ENCODE measurements around the gene BCL7B. TPM values are rescaled to one million over a fixed set of nuclear protein-coding genes. Genes with fewer than 3 reads are reported as not detected.

BCL7B gene
- total and polyA plus RNA-seq, 2 of the 13 experiments (the other 11 are each of a cell fraction or from before 2014, with no cell fraction given) = 24.3 to 38.2 TPM

DNA sequence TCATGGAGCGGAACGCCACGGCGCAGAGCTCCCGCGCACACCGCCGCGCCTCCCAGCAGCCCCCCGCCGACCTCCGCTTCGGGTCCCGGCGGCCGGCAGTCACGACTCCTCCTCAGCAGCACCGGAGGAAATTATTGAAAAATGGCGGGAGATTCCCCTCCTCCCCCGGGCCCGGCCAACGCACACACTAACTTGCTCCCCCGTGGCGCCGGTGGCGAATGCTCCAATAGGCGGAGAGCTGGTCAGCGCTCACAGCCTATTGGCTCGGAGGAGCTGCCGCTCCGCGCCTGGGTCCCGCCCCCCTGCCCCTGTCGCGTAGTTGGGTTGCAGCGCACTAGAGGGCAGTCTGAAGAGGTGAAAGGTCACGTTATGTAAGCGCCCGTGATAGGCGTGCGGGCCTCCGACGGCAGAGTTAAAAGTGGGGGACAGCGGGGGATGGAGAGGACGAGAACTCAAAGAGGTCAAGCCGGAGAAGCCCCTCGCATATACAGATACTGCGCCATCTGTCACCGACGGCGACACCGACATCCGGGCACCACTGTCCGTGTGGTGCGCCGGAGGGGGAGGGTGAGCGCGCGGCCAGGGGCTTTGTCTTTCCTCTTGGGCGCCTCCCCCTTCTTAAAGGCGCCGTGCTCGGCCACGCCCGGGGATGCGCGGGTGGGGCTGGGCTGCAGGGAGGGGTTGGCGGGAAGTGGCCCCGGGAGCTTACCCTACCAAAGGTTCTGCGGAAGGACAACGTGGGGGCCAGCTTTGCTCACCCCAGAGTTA lies 35.2 kb downstream of the BCL7B start, which contains the start of gene BAZ1B (continued):
- TF ChIP-seq, protein P1, sequence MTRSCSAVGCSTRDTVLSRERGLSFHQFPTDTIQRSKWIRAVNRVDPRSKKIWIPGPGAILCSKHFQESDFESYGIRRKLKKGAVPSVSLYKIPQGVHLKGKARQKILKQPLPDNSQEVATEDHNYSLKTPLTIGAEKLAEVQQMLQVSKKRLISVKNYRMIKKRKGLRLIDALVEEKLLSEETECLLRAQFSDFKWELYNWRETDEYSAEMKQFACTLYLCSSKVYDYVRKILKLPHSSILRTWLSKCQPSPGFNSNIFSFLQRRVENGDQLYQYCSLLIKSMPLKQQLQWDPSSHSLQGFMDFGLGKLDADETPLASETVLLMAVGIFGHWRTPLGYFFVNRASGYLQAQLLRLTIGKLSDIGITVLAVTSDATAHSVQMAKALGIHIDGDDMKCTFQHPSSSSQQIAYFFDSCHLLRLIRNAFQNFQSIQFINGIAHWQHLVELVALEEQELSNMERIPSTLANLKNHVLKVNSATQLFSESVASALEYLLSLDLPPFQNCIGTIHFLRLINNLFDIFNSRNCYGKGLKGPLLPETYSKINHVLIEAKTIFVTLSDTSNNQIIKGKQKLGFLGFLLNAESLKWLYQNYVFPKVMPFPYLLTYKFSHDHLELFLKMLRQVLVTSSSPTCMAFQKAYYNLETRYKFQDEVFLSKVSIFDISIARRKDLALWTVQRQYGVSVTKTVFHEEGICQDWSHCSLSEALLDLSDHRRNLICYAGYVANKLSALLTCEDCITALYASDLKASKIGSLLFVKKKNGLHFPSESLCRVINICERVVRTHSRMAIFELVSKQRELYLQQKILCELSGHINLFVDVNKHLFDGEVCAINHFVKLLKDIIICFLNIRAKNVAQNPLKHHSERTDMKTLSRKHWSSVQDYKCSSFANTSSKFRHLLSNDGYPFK (CRISPR knock-in tag; IDR thresholded peaks at IDR 0.05; ENCODE audit: borderline replicate concordance) = peak; percentile 77
- TF ChIP-seq ZNF879 (CRISPR knock-in tag; IDR thresholded peaks at IDR 0.05) = no peak
- peak; percentile 69; the same call in 1 of the 2 replicates for TF ChIP-seq ZNF878 (CRISPR knock-in tag; IDR thresholded peaks at IDR 0.05)
- no peak for TF ChIP-seq TCF7L2 (IDR thresholded peaks at IDR 0.05; ENCODE audit: low read depth, low read length)
- TF ChIP-seq SAP130 (CRISPR knock-in tag; IDR thresholded peaks at IDR 0.05; ENCODE audit: low read depth) = peak; percentile 79
- 0 out of 2 replicates have a peak, but pooled peaks have one; percentile 36 for TF ChIP-seq ZMAT3 (CRISPR knock-in tag; conservative IDR thresholded peaks at IDR 0.05)
- peak; percentile 85 for TF ChIP-seq NR2F2 (IDR thresholded peaks at IDR 0.05; ENCODE audit: borderline replicate concordance, low read depth)
- TF ChIP-seq, protein P2, sequence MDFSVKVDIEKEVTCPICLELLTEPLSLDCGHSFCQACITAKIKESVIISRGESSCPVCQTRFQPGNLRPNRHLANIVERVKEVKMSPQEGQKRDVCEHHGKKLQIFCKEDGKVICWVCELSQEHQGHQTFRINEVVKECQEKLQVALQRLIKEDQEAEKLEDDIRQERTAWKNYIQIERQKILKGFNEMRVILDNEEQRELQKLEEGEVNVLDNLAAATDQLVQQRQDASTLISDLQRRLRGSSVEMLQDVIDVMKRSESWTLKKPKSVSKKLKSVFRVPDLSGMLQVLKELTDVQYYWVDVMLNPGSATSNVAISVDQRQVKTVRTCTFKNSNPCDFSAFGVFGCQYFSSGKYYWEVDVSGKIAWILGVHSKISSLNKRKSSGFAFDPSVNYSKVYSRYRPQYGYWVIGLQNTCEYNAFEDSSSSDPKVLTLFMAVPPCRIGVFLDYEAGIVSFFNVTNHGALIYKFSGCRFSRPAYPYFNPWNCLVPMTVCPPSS (IDR thresholded peaks at IDR 0.05) = no peak
- TF ChIP-seq, protein P3, sequence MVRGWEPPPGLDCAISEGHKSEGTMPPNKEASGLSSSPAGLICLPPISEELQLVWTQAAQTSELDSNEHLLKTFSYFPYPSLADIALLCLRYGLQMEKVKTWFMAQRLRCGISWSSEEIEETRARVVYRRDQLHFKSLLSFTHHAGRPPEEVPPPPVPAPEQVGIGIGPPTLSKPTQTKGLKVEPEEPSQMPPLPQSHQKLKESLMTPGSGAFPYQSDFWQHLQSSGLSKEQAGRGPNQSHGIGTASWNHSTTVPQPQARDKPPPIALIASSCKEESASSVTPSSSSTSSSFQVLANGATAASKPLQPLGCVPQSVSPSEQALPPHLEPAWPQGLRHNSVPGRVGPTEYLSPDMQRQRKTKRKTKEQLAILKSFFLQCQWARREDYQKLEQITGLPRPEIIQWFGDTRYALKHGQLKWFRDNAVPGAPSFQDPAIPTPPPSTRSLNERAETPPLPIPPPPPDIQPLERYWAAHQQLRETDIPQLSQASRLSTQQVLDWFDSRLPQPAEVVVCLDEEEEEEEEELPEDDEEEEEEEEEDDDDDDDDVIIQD (CRISPR knock-in tag; IDR thresholded peaks at IDR 0.05; ENCODE audit: low read depth) = no peak
- TF ChIP-seq ZNF839 (CRISPR knock-in tag; IDR thresholded peaks at IDR 0.05; ENCODE audit: borderline replicate concordance) = peak; percentile 53; the same call in 1 of the 2 replicates
- no peak for TF ChIP-seq ZNF564 (CRISPR knock-in tag; IDR thresholded peaks at IDR 0.05)
- TF ChIP-seq, protein P4, sequence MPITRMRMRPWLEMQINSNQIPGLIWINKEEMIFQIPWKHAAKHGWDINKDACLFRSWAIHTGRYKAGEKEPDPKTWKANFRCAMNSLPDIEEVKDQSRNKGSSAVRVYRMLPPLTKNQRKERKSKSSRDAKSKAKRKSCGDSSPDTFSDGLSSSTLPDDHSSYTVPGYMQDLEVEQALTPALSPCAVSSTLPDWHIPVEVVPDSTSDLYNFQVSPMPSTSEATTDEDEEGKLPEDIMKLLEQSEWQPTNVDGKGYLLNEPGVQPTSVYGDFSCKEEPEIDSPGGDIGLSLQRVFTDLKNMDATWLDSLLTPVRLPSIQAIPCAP (CRISPR knock-in tag; IDR thresholded peaks at IDR 0.05; ENCODE audit: low read depth) = no peak
- no peak for TF ChIP-seq CHCHD3 (CRISPR knock-in tag; IDR thresholded peaks at IDR 0.05)
- TF ChIP-seq, protein P5, sequence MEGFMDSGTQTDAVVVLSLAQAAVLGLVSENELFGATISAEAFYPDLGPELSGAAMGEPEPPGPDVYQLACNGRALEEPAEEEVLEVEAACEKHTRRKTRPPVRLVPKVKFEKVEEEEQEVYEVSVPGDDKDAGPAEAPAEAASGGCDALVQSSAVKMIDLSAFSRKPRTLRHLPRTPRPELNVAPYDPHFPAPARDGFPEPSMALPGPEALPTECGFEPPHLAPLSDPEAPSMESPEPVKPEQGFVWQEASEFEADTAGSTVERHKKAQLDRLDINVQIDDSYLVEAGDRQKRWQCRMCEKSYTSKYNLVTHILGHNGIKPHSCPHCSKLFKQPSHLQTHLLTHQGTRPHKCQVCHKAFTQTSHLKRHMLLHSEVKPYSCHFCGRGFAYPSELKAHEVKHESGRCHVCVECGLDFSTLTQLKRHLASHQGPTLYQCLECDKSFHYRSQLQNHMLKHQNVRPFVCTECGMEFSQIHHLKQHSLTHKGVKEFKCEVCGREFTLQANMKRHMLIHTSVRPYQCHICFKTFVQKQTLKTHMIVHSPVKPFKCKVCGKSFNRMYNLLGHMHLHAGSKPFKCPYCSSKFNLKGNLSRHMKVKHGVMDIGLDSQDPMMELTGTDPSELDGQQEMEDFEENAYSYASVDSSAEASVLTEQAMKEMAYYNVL (CRISPR knock-in tag; IDR thresholded peaks at IDR 0.05; ENCODE audit: borderline replicate concordance) = no peak; the same call in 1 of the 2 replicates
- TF ChIP-seq ZNF121 (CRISPR knock-in tag; IDR thresholded peaks at IDR 0.05) = no peak
- no peak for TF ChIP-seq FOXO1 (CRISPR knock-in tag; IDR thresholded peaks at IDR 0.05)
- TF ChIP-seq, protein P6, sequence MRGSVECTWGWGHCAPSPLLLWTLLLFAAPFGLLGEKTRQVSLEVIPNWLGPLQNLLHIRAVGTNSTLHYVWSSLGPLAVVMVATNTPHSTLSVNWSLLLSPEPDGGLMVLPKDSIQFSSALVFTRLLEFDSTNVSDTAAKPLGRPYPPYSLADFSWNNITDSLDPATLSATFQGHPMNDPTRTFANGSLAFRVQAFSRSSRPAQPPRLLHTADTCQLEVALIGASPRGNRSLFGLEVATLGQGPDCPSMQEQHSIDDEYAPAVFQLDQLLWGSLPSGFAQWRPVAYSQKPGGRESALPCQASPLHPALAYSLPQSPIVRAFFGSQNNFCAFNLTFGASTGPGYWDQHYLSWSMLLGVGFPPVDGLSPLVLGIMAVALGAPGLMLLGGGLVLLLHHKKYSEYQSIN (CRISPR knock-in tag; IDR thresholded peaks at IDR 0.05; ENCODE audit: borderline replicate concordance) = no peak
